Skeletal muscle satellite cell (primary cell): ENCODE data around the gene ADD1.
A peak's percentile ranks its signal among the peaks of the same experiment; 100 is the strongest.

Experiments
- H3K27me3 ChIP-seq: 2 replicates; pipeline ENCODE4 v1.7.0; 2013; ENCODE audit warnings: low read length; ENCODE audit not compliant: control insufficient read depth, insufficient read depth
- H3K36me3 ChIP-seq: 2 replicates; pipeline ENCODE4 v1.7.0; 2013; ENCODE audit warnings: mild to moderate bottlenecking, control low read depth, low read length; ENCODE audit not compliant: insufficient read depth
- H3K4me1 ChIP-seq: 2 replicates; pipeline ENCODE4 v1.7.0; 2013; ENCODE audit warnings: low read length; ENCODE audit not compliant: control insufficient read depth, insufficient read depth
- H3K4me2 ChIP-seq: 2 replicates; pipeline ENCODE4 v1.7.0; 2013; ENCODE audit warnings: mild to moderate bottlenecking, low read length
- H3K4me3 ChIP-seq: 2 replicates; pipeline ENCODE4 v1.7.0; 2013; ENCODE audit warnings: low read length
- H3K9ac ChIP-seq: 2 replicates; pipeline ENCODE4 v1.7.0; 2013; ENCODE audit warnings: mild to moderate bottlenecking, low read depth, low read length, moderate library complexity
- H3K9me3 ChIP-seq: replicated peaks from 2 replicates; pipeline ENCODE4 v1.7.0; 2013; ENCODE audit warnings: mild to moderate bottlenecking, control low read depth, low read length

ADD1 gene

GRCh38 chr4:2964706-2965258, 121.1 kb downstream of the ADD1 start:
- Histone ChIP-seq H3K4me2 (peak overlapping the region; percentile 95), H3K9me3 (no peaks in the 10 kb centered on the region), H3K27me3 (no peaks in the 10 kb centered on the region), H3K9ac (peak overlapping the region; percentile 96), H3K36me3 (no peaks in the 10 kb centered on the region), H3K4me3 (peak overlapping the region; percentile 95), H3K4me1 (peaks cover 16% of the 10 kb centered on the region)

GRCh38 chr4:2965262-2965661, 121.6 kb downstream of the ADD1 start:
- H3K4me1 ChIP-seq, result peaks cover 16% of the 10 kb centered on the region
- H3K9ac ChIP-seq, result peak overlapping the region; percentile 96
- H3K4me2 ChIP-seq, result peak overlapping the region; percentile 95
- no peaks in the 10 kb centered on the region for H3K9me3 ChIP-seq
- H3K27me3 ChIP-seq, result no peaks in the 10 kb centered on the region
- no peaks in the 10 kb centered on the region for H3K36me3 ChIP-seq
- H3K4me3 ChIP-seq, result no peak overlapping the region

- Histone ChIP-seq H3K4me2 (no peak overlapping the region), H3K9ac (no peak overlapping the region), H3K4me1 (peaks cover 7% of the 10 kb centered on the region), H3K36me3 (no peaks in the 10 kb centered on the region), H3K9me3 (no peaks in the 10 kb centered on the region), H3K27me3 (no peaks in the 10 kb centered on the region), H3K4me3 (no peak overlapping the region)
These were observed 124.7 kb downstream of the ADD1 start for GRCh38 chr4:2968381-2968780.

DNA sequence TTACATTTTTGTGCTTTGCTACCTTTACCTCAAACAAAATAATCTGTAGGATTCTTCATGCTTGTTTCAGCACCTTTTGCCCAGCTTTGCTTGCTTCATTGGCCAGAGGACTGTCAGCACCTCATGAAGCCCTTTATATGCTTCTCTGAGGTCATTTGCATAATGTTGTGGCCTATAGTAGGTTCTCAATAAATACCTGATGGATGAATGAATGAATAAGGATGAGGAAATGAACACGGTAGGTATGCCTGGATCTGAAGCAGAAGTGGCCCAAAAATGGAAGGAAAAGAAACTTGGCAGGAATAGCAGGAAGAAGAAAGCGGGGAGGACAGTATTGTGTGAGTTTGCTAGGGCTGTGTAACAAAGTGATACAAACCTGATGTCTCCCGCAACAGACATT, 127.6 kb downstream of the ADD1 start:
- Histone ChIP-seq H3K4me2 (no peak overlapping the region), H3K9me3 (no peaks in the 10 kb centered on the region), H3K4me1 (no peaks in the 10 kb centered on the region), H3K4me3 (no peak overlapping the region), H3K27me3 (no peaks in the 10 kb centered on the region), H3K36me3 (no peaks in the 10 kb centered on the region), H3K9ac (no peak overlapping the region)

DNA sequence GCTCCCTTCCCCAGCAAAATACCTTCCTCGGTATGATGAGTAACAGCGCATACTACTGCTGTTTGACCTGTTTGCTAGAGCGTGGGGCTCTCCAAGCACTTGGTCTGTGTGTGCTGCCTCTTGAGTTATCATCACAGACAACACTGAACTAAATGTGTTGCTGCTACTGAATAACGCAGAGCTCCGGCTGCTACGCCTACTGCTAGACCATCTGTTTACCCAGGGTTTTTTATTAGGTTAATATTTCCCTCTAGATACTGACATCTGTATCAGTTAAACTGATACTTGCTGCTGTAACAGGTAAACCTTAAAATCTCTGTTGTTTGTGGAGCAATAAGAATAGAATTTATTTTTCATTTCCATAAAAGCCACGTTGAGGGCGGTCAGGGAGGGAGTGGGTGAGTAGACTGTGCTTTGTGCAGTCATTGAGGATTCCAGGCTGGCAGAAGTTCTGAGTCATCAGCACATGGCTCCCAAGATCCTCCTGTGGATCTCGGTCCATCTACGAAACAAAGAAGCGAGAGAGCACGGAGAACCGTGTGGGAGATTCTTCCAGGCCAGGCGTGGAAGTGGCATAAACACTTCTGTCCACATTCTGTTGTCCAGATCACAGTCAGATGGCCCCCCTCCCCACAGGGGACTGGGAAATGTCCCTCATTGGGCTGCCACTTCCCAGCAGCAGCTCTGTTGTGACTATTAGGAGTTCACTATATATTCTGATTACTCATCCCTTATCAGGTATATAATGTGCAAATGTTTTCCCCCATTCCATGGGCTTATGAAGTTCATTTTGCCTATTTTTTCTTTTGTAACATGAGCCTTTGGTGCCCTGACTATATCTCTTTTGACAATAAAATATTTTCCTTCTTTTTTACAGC, 133.8 kb downstream of the ADD1 start:
- Histone ChIP-seq H3K4me3 (no peak overlapping the region), H3K9ac (no peak overlapping the region), H3K4me2 (no peak overlapping the region), H3K27me3 (peaks cover 5% of the 10 kb centered on the region), H3K9me3 (peaks cover 4% of the 10 kb centered on the region), H3K36me3 (no peaks in the 10 kb centered on the region), H3K4me1 (peaks cover 9% of the 10 kb centered on the region)
